Loucy (cell line): ENCODE data around the gene SETBP1.

Experiments
- H2AFZ ChIP-seq: fragments of 200-600 bp; sonication (generic); 2 replicates; pipeline ENCODE4 v1.6.0; 2016; ENCODE audit warnings: antibody characterized with exemption, mild to moderate bottlenecking, low read length, moderate library complexity
- H3F3A ChIP-seq: fragments of 200-600 bp; 2 replicates; pipeline ENCODE4 v1.6.0; 2016; ENCODE audit warnings: antibody characterized with exemption, low read depth, mild to moderate bottlenecking
- H3K27me3 ChIP-seq: fragments of 200-600 bp; sonication (generic); 2 replicates; pipeline ENCODE4 v1.6.1; 2014; ENCODE audit warnings: low read length, mild to moderate bottlenecking; ENCODE audit not compliant: insufficient read depth, poor library complexity, severe bottlenecking
- H3K36me3 ChIP-seq: fragments of 200-600 bp; sonication (generic); 2 replicates; pipeline ENCODE4 v1.6.1; 2016; ENCODE audit warnings: low read length; ENCODE audit not compliant: insufficient read depth
- H3K4me1 ChIP-seq: fragments of 200-600 bp; sonication (generic); 2 replicates; pipeline ENCODE4 v1.5.1; 2014; ENCODE audit warnings: low read length, mild to moderate bottlenecking; ENCODE audit not compliant: insufficient read depth, poor library complexity, severe bottlenecking
- H3K4me2 ChIP-seq: fragments of 200-600 bp; sonication (generic); 2 replicates; pipeline ENCODE4 v1.6.0; 2014; ENCODE audit warnings: antibody characterized with exemption, low read length, low read depth, mild to moderate bottlenecking; ENCODE audit not compliant: poor library complexity, severe bottlenecking
- H3K4me3 ChIP-seq: fragments of 200-600 bp; sonication (generic); 2 replicates; pipeline ENCODE4 v1.5.1; 2014; ENCODE audit warnings: low read length, mild to moderate bottlenecking, mixed read lengths; ENCODE audit not compliant: poor library complexity, severe bottlenecking
- H3K79me2 ChIP-seq: fragments of 200-600 bp; sonication (generic); 2 replicates; pipeline ENCODE4 v1.6.1; 2014; ENCODE audit warnings: low read length; ENCODE audit not compliant: insufficient read depth
- H3K9ac ChIP-seq: fragments of 200-600 bp; sonication (generic); 2 replicates; pipeline ENCODE4 v1.6.0; 2014; ENCODE audit warnings: mild to moderate bottlenecking, low read depth, low read length, moderate library complexity; ENCODE audit not compliant: poor library complexity, severe bottlenecking
- H3K9me2 ChIP-seq: fragments of 200-600 bp; sonication (generic); replicated peaks from 2 replicates; pipeline ENCODE4 v1.6.1; 2016; ENCODE audit warnings: low read depth, low read length, mixed read lengths
- H3K9me3 ChIP-seq: fragments of 200-600 bp; sonication (generic); 2 replicates; pipeline ENCODE4 v1.6.1; 2014; ENCODE audit warnings: mild to moderate bottlenecking, antibody characterized with exemption, low read length, low read depth; ENCODE audit not compliant: insufficient read depth
- H4K20me1 ChIP-seq: fragments of 200-600 bp; sonication (generic); 2 replicates; pipeline ENCODE4 v1.6.0; 2014; ENCODE audit warnings: antibody characterized with exemption, low read length, mild to moderate bottlenecking; ENCODE audit not compliant: insufficient read depth, poor library complexity, severe bottlenecking
- CTCF ChIP-seq: fragments of 200-600 bp; sonication (generic); conservative IDR thresholded peaks from 2 replicates; pipeline ENCODE4 v1.5.1; 2014; ENCODE audit warnings: mild to moderate bottlenecking, antibody characterized with exemption, low read length
- EZH2phosphoT487 ChIP-seq: fragments of 200-600 bp; IDR thresholded peaks from 2 replicates; pipeline ENCODE4 v1.6.1; 2018; ENCODE audit warnings: antibody characterized with exemption, mild to moderate bottlenecking, moderate library complexity, borderline replicate concordance

SETBP1 gene

DNA sequence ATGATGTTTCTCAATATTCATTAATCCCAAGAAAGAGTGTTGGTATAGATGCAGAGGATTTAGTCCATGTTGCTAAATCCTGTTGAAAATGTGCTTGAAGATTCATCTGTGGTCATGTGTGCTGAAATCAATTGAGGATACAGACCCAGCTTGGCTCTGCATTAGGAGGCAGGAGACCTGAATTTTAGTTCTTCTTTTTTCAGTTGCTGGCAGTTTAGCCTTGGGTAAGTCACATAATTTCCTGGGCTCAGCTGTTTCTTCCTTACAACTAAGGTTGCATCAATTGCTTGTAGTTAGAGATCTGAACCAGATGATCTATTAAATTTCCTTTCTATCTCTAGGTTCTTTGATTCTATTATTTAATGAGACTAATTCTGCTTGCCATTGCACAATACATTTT lies 54.4 kb downstream of the SETBP1 start:
- Histone ChIP-seq H3K9me2 (no peaks in the 10 kb centered on the region), H3K4me2 (no peak overlapping the region), H3K4me1 (peaks cover 29% of the 10 kb centered on the region), H3K79me2 (peaks cover 77% of the 10 kb centered on the region; the same call in 1 of the 2 replicates), H3K9me3 (no peaks in the 10 kb centered on the region), H3K4me3 (no peak overlapping the region), H3K9ac (no peak overlapping the region), H2AFZ (no peak overlapping the region), H3F3A (peaks cover 2% of the 10 kb centered on the region; the same call in 1 of the 2 replicates), H4K20me1 (peaks cover 35% of the 10 kb centered on the region), H3K36me3 (peaks cover 36% of the 10 kb centered on the region), H3K27me3 (no peaks in the 10 kb centered on the region)
- no peak for TF ChIP-seq CTCF
- TF ChIP-seq EZH2phosphoT487 = no peak

DNA sequence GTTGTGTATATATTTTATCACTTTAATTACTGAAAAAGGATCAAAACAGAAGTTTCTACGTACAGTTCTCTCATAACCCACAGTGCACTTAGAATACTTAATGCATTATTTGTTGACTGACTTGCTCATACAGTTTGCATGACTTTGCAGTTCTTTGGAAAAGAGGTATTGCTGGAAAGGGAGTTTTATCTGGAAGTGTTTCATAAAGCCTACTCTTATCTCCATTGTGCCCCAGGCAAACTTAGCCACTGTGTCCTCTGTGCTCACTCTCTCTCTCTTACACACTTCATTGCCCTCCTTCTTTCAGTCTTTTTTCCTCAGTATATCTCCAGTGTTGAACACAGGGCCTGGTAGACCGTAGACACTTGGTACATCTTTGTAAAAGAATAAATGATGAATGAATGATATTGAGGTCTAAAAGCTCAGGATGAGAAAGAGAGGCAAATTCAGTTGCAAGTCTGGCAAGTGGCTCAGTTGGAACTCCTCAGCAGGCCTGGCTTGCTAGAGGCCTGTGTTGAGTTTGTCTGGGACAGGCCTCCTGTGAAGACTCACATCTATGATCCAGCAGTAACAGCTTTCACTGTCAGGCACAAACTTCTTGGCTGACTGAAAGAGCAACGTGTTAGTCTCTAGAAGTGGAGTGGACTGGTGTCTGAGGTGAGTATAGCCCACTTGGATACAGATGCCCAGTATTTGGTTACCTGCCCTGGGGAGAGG lies 56.1 kb downstream of the SETBP1 start:
- H3K79me2 ChIP-seq = peaks cover 68% of the 10 kb centered on the region; the same call in 1 of the 2 replicates
- H3K9me2 ChIP-seq = no peaks in the 10 kb centered on the region
- peaks cover 16% of the 10 kb centered on the region for H3K4me1 ChIP-seq
- H3K4me2 ChIP-seq = no peak overlapping the region
- no peak overlapping the region for H3K9ac ChIP-seq
- no peak overlapping the region for H3K4me3 ChIP-seq
- H2AFZ ChIP-seq = no peak overlapping the region
- H3F3A ChIP-seq = no peaks in the 10 kb centered on the region
- H3K27me3 ChIP-seq = no peaks in the 10 kb centered on the region
- peaks cover 18% of the 10 kb centered on the region for H4K20me1 ChIP-seq
- H3K9me3 ChIP-seq = no peaks in the 10 kb centered on the region
- peaks cover 38% of the 10 kb centered on the region for H3K36me3 ChIP-seq
- TF ChIP-seq EZH2phosphoT487 (no peak), CTCF (no peak)

- H3K4me3 ChIP-seq = no peak overlapping the region
- H3K79me2 ChIP-seq = peaks cover 65% of the 10 kb centered on the region; the same call in 1 of the 2 replicates
- H3K4me1 ChIP-seq = peaks cover 11% of the 10 kb centered on the region
- peaks cover 36% of the 10 kb centered on the region for H3K36me3 ChIP-seq
- no peaks in the 10 kb centered on the region for H3K27me3 ChIP-seq
- H3F3A ChIP-seq = no peaks in the 10 kb centered on the region
- no peaks in the 10 kb centered on the region for H3K9me2 ChIP-seq
- TF ChIP-seq CTCF (no peak), EZH2phosphoT487 (no peak)
- no peak overlapping the region for H2AFZ ChIP-seq
- H4K20me1 ChIP-seq = peaks cover 12% of the 10 kb centered on the region
- H3K4me2 ChIP-seq = no peak overlapping the region
- no peak overlapping the region for H3K9ac ChIP-seq
- no peaks in the 10 kb centered on the region for H3K9me3 ChIP-seq
Measured at GRCh38 chr18:44737623-44738022, 56.9 kb downstream of the SETBP1 start.
